GM23338 (cell line): ENCODE measurements around the gene SAMD4A. TPM values are rescaled to one million over a fixed set of nuclear protein-coding genes. Genes with fewer than 3 reads are reported as not detected.

ENCODE experiments used
- ATAC-seq: fragments of 200-7000 bp; cut with Tn5 transposase; 3 replicates; pipeline ENCODE4 v1.9.1; 2020
- DNase-seq: peaks from one replicate; pipeline ENCODE4 v3.0.0-alpha.2; 2015; ENCODE audit warnings: low spot score
- H2AFZ ChIP-seq: fragments of 200-600 bp; sonication (generic); 2 replicates; pipeline ENCODE4 v1.8.0; 2016; ENCODE audit warnings: antibody characterized with exemption, mild to moderate bottlenecking, moderate library complexity
- H3F3A ChIP-seq: fragments of 200-600 bp; sonication (generic); replicated peaks from 2 replicates; pipeline ENCODE4 v1.8.0; 2017; ENCODE audit warnings: antibody characterized with exemption, mixed run types, low read depth
- H3K27ac ChIP-seq: fragments of 200-600 bp; sonication (generic); 2 replicates; pipeline ENCODE4 v1.6.1; 2016; ENCODE audit warnings: low read depth
- H3K27me3 ChIP-seq: fragments of 200-600 bp; sonication (generic); 2 replicates; pipeline ENCODE4 v1.8.0; 2016; ENCODE audit warnings: mild to moderate bottlenecking, mixed run types, moderate library complexity; ENCODE audit not compliant: insufficient read depth
- H3K36me3 ChIP-seq: fragments of 200-600 bp; sonication (generic); 2 replicates; pipeline ENCODE4 v1.8.0; 2016; ENCODE audit warnings: mild to moderate bottlenecking; ENCODE audit not compliant: insufficient read depth
- H3K4me1 ChIP-seq: fragments of 200-600 bp; sonication (generic); 2 replicates; pipeline ENCODE4 v1.8.0; 2016; ENCODE audit warnings: mild to moderate bottlenecking, moderate library complexity; ENCODE audit not compliant: insufficient read depth
- H3K4me2 ChIP-seq: fragments of 200-600 bp; sonication (generic); 2 replicates; pipeline ENCODE4 v1.7.1; 2017; ENCODE audit warnings: mixed run types
- H3K4me3 ChIP-seq: fragments of 200-600 bp; sonication (generic); 2 replicates; pipeline ENCODE4 v1.6.1; 2016; ENCODE audit warnings: mixed run types
- H3K79me2 ChIP-seq: fragments of 200-600 bp; sonication (generic); replicated peaks from 2 replicates; pipeline ENCODE4 v1.8.0; 2017; ENCODE audit warnings: mild to moderate bottlenecking; ENCODE audit not compliant: insufficient read depth
- H3K9me2 ChIP-seq: fragments of 200-600 bp; sonication (generic); 2 replicates; pipeline ENCODE4 v1.8.0; 2017; ENCODE audit not compliant: insufficient read depth
- H4K20me1 ChIP-seq: fragments of 200-600 bp; sonication (generic); replicated peaks from 2 replicates; pipeline ENCODE4 v1.8.0; 2017; ENCODE audit warnings: mild to moderate bottlenecking; ENCODE audit not compliant: insufficient read depth
- H3K27ac Mint-ChIP-seq: 2 replicates; pipeline ENCODE4 v1.8.0; 2020; ENCODE audit warnings: inconsistent platforms, mild to moderate bottlenecking, moderate library complexity, mixed read lengths
- H3K27me3 Mint-ChIP-seq: 3 replicates; pipeline ENCODE4 v1.8.0; 2022; ENCODE audit warnings: low read depth, mild to moderate bottlenecking, moderate library complexity, mixed read lengths, inconsistent platforms; ENCODE audit not compliant: insufficient read depth, poor library complexity
- H3K36me3 Mint-ChIP-seq: 3 replicates; pipeline ENCODE4 v1.8.0; 2021; ENCODE audit warnings: low read depth, mild to moderate bottlenecking, inconsistent platforms, moderate library complexity, mixed read lengths
- H3K4me1 Mint-ChIP-seq: 3 replicates; pipeline ENCODE4 v1.8.0; 2020; ENCODE audit warnings: mild to moderate bottlenecking, inconsistent platforms, mixed read lengths
- H3K4me3 Mint-ChIP-seq: 3 replicates; pipeline ENCODE4 v1.8.0; 2021; ENCODE audit warnings: moderate library complexity, mild to moderate bottlenecking, inconsistent platforms, mixed read lengths
- H3K9me3 Mint-ChIP-seq: 3 replicates; pipeline ENCODE4 v1.8.0; 2020; ENCODE audit warnings: moderate library complexity, mild to moderate bottlenecking, inconsistent platforms, mixed read lengths
- CREB1 ChIP-seq: fragments of 250-450 bp; sonication (Bioruptor Pico); IDR thresholded peaks from 2 replicates; pipeline ENCODE4 v1.5.0; 2020; ENCODE audit warnings: low read depth, mild to moderate bottlenecking, moderate library complexity
- ETS1 ChIP-seq: IDR thresholded peaks from 2 replicates; pipeline ENCODE4 v1.6.1; 2016; ENCODE audit warnings: antibody characterized with exemption
- JUNB ChIP-seq: IDR thresholded peaks from one replicate; pipeline ENCODE4 v1.6.1; 2016; ENCODE audit warnings: antibody characterized with exemption; ENCODE audit not compliant: unreplicated experiment
- POLR2AphosphoS5 ChIP-seq: IDR thresholded peaks from 2 replicates; pipeline ENCODE4 v1.6.1; 2016; ENCODE audit warnings: antibody characterized with exemption, low read depth
- ZNF114 ChIP-seq: fragments of 250-450 bp; sonication (Bioruptor Pico); IDR thresholded peaks from 2 replicates; pipeline ENCODE4 v1.5.0; 2020; ENCODE audit warnings: mild to moderate bottlenecking, moderate library complexity
- ZNF331 ChIP-seq: fragments of 250-450 bp; sonication (Bioruptor Pico); IDR thresholded peaks from 2 replicates; pipeline ENCODE4 v1.5.0; 2020; ENCODE audit warnings: low read depth, mild to moderate bottlenecking, moderate library complexity
- polyA plus RNA-seq: library from polyadenylated mRNA; unstranded; fragments of >200 nt; fragmentation: Nextera tagmentation; extraction: Ambion mirVana; gene quantifications from 2 replicates; pipeline ENCODE4 v1.2.1, GENCODE V29; 2016
- total RNA-seq: library from RNA; depleted of rRNA; stranded (reverse); fragments of >200 nt; shearing (Covaris generic); gene quantifications from 2 replicates; pipeline ENCODE4 v1.2.3, GENCODE V29; 2014
- TF ChIP-seq, protein P1 (sequence below): IDR thresholded peaks from one replicate; pipeline ENCODE4 v1.6.1; 2018; ENCODE audit warnings: antibody characterized with exemption; ENCODE audit not compliant: unreplicated experiment

Gene SAMD4A
- total and polyA plus RNA-seq, 2 experiments from 2014 or later = 1.6 to 6.9 TPM

DNA sequence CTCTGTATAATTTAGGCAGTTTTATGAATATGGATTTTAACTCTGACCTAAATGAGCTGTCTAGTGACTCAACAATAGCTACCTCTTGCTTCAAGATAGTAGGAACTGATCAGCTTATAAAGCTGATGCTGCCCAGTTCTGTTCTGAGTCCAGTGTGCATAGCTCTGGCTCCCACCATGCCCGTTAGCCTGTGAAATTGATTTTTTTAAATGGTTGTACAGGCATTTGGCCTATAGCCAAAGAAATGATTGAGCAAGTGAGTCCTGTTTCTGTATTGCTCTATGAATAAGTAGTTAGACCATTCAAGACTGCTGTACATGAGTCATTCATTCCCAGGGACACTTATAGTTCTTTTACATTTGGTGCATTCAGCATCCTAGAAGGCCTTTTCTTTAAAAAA lies 36.4 kb downstream of the SAMD4A start:
- Histone ChIP-seq H3K27me3 (no peaks in the 10 kb centered on the region), H3K79me2 (no peaks in the 10 kb centered on the region), H4K20me1 (no peaks in the 10 kb centered on the region), H3K9me2 (no peaks in the 10 kb centered on the region), H3K36me3 (no peaks in the 10 kb centered on the region), H2AFZ (no peak overlapping the region), H3K4me1 (peaks cover 7% of the 10 kb centered on the region; the same call in 1 of the 2 replicates), H3K4me3 (no peak overlapping the region), H3F3A (no peaks in the 10 kb centered on the region), H3K27ac (no peak overlapping the region), H3K4me2 (no peak overlapping the region)
- H3K27ac Mint-ChIP-seq = no peak overlapping the region
- no peaks in the 10 kb centered on the region for H3K36me3 Mint-ChIP-seq
- H3K4me1 Mint-ChIP-seq = peaks cover 11% of the 10 kb centered on the region; the same call in 2 of the 3 replicates
- ATAC-seq = no peak
- H3K4me3 Mint-ChIP-seq = no peak overlapping the region
- H3K9me3 Mint-ChIP-seq = no peaks in the 10 kb centered on the region
- H3K27me3 Mint-ChIP-seq = no peaks in the 10 kb centered on the region
- DNase-seq = no peak
- TF ChIP-seq ZNF114 (no peak), POLR2AphosphoS5 (no peak), JUNB (no peak)

- H3K27ac Mint-ChIP-seq = no peak overlapping the region
- Histone ChIP-seq H3K9me2 (no peaks in the 10 kb centered on the region), H3K4me1 (peaks cover 7% of the 10 kb centered on the region; the same call in 1 of the 2 replicates), H3K4me2 (no peak overlapping the region), H3K27ac (no peak overlapping the region), H3K27me3 (no peaks in the 10 kb centered on the region), H3K4me3 (no peak overlapping the region), H2AFZ (no peak overlapping the region), H3K79me2 (no peaks in the 10 kb centered on the region), H4K20me1 (no peaks in the 10 kb centered on the region), H3F3A (no peaks in the 10 kb centered on the region), H3K36me3 (no peaks in the 10 kb centered on the region)
- H3K9me3 Mint-ChIP-seq = no peaks in the 10 kb centered on the region; the same call in 2 of the 3 replicates
- DNase-seq (peak; percentile 59), ATAC-seq (peak; percentile 88)
- TF ChIP-seq JUNB = no peak
- peaks cover 7% of the 10 kb centered on the region; the same call in 2 of the 3 replicates for H3K4me1 Mint-ChIP-seq
- no peak overlapping the region for H3K4me3 Mint-ChIP-seq
- H3K36me3 Mint-ChIP-seq = no peaks in the 10 kb centered on the region
- H3K27me3 Mint-ChIP-seq = no peaks in the 10 kb centered on the region
Measured at GRCh38 chr14:54606178-54606577, 39.2 kb downstream of the SAMD4A start.

DNA sequence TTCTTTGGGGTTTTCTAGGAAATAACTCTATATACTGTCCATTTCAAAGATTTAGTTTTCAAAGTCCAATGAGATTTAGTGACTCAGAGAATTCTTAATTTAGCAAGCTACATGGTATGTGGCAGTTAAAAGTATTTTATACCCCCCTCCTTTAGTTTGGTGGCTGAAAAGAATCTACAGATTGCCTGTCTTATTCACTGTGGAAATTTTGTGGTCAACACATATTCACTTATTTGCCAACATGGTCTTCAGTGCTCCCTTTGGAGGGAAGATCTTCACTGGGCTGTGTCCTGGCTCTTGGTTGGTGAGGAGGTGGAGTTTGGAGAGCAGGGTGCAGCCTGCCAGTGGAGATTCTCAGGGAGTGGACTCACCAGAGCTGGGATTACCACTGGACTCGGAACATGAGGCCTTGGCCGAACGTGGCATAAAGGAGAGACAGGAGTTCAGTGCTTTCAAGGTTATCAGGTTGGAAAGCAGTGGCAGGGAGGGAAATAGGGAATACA lies 39.8 kb downstream of the SAMD4A start:
- H3K36me3 Mint-ChIP-seq = no peaks in the 10 kb centered on the region
- TF ChIP-seq ZNF331 (no peak), CREB1 (CRISPR knock-in tag) (no peak), POLR2AphosphoS5 (no peak), ETS1 (no peak)
- TF ChIP-seq, protein P1, sequence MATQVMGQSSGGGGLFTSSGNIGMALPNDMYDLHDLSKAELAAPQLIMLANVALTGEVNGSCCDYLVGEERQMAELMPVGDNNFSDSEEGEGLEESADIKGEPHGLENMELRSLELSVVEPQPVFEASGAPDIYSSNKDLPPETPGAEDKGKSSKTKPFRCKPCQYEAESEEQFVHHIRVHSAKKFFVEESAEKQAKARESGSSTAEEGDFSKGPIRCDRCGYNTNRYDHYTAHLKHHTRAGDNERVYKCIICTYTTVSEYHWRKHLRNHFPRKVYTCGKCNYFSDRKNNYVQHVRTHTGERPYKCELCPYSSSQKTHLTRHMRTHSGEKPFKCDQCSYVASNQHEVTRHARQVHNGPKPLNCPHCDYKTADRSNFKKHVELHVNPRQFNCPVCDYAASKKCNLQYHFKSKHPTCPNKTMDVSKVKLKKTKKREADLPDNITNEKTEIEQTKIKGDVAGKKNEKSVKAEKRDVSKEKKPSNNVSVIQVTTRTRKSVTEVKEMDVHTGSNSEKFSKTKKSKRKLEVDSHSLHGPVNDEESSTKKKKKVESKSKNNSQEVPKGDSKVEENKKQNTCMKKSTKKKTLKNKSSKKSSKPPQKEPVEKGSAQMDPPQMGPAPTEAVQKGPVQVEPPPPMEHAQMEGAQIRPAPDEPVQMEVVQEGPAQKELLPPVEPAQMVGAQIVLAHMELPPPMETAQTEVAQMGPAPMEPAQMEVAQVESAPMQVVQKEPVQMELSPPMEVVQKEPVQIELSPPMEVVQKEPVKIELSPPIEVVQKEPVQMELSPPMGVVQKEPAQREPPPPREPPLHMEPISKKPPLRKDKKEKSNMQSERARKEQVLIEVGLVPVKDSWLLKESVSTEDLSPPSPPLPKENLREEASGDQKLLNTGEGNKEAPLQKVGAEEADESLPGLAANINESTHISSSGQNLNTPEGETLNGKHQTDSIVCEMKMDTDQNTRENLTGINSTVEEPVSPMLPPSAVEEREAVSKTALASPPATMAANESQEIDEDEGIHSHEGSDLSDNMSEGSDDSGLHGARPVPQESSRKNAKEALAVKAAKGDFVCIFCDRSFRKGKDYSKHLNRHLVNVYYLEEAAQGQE = no peak

More for the DNA sequence above, 39.8 kb downstream of the SAMD4A start:
- no peak for DNase-seq
- H3K27me3 Mint-ChIP-seq = no peaks in the 10 kb centered on the region
- no peaks in the 10 kb centered on the region; the same call in 2 of the 3 replicates for H3K9me3 Mint-ChIP-seq
- Histone ChIP-seq H3K9me2 (no peaks in the 10 kb centered on the region), H3F3A (no peaks in the 10 kb centered on the region), H2AFZ (no peak overlapping the region), H4K20me1 (no peaks in the 10 kb centered on the region), H3K4me1 (peaks cover 7% of the 10 kb centered on the region; the same call in 1 of the 2 replicates), H3K79me2 (no peaks in the 10 kb centered on the region), H3K36me3 (no peaks in the 10 kb centered on the region), H3K4me2 (no peak overlapping the region), H3K4me3 (no peak overlapping the region), H3K27ac (no peak overlapping the region), H3K27me3 (no peaks in the 10 kb centered on the region)
- ATAC-seq = no peak
- H3K4me3 Mint-ChIP-seq = no peak overlapping the region
- no peak overlapping the region for H3K27ac Mint-ChIP-seq
- peaks cover 7% of the 10 kb centered on the region; the same call in 2 of the 3 replicates for H3K4me1 Mint-ChIP-seq
